Measurements from ENCODE around the gene CSTB.

GRCh38 chr21:43794311-43794710 is 18.2 kb upstream of the CSTB start:
- TF ChIP-seq CTCF (IDR thresholded peaks at IDR 0.05; ENCODE audit: low read length) (no peak), EZH2 (optimal IDR thresholded peaks at IDR 0.05; ENCODE audit: low read depth, low read length) (no peak), EZH2phosphoT487 (IDR thresholded peaks at IDR 0.05; ENCODE audit: low read length) (no peak)

Data from MM.1S (cell line).